ENCODE data around the gene HMG20A. TPM values are rescaled to one million over a fixed set of nuclear protein-coding genes. Genes with fewer than 3 reads are reported as not detected.

The HMG20A gene
- total and polyA plus RNA-seq, 2 of the 13 experiments (the other 11 are each of a cell fraction or from before 2014, with no cell fraction given) = 28.0 to 35.2 TPM

- no peaks in the 10 kb centered on the region for H3K36me3 ChIP-seq (replicated peaks in 1 of 2; ENCODE audit: control insufficient read depth in 1 of 2, insufficient read depth in 2 of 2, low read length in 2 of 2)
- peaks cover 88% of the 10 kb centered on the region for H3K4me1 ChIP-seq (ENCODE audit: insufficient read depth, low read length)
- no peaks in the 10 kb centered on the region for H4K20me1 ChIP-seq (ENCODE audit: insufficient read depth, low read length)
- no peaks in the 10 kb centered on the region for H3K79me2 ChIP-seq (ENCODE audit: insufficient read depth, low read length)
- H3K27me3 ChIP-seq (ENCODE audit: control insufficient read depth in 1 of 2, insufficient read depth in 2 of 2, low read length in 2 of 2) = no peaks in the 10 kb centered on the region
- H2AFZ ChIP-seq (ENCODE audit: low read length) = no peak overlapping the region
- CTCF ChIA-PET (ENCODE audit: low intra/inter-chr PET ratio, low total read pairs) = no interaction called here
- TF ChIP-seq CBX2 (IDR thresholded peaks at IDR 0.05; ENCODE audit: low read depth, low read length) (no peak), CBX2 (CRISPR knock-in tag; IDR thresholded peaks at IDR 0.05; ENCODE audit: low read depth) (no peak), ZNF839 (CRISPR knock-in tag; IDR thresholded peaks at IDR 0.05; ENCODE audit: borderline replicate concordance) (no peak), ZNF143 (CRISPR knock-in tag; IDR thresholded peaks at IDR 0.05) (no peak)
- TF ChIP-seq, protein P1, sequence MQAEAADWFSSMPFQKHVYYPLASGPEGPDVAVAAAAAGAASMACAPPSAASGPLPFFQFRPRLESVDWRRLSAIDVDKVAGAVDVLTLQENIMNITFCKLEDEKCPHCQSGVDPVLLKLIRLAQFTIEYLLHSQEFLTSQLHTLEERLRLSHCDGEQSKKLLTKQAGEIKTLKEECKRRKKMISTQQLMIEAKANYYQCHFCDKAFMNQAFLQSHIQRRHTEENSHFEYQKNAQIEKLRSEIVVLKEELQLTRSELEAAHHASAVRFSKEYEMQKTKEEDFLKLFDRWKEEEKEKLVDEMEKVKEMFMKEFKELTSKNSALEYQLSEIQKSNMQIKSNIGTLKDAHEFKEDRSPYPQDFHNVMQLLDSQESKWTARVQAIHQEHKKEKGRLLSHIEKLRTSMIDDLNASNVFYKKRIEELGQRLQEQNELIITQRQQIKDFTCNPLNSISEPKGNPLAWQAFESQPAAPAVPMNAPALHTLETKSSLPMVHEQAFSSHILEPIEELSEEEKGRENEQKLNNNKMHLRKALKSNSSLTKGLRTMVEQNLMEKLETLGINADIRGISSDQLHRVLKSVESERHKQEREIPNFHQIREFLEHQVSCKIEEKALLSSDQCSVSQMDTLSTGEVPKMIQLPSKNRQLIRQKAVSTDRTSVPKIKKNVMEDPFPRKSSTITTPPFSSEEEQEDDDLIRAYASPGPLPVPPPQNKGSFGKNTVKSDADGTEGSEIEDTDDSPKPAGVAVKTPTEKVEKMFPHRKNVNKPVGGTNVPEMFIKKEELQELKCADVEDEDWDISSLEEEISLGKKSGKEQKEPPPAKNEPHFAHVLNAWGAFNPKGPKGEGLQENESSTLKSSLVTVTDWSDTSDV (CRISPR knock-in tag; IDR thresholded peaks at IDR 0.05) = no peak
- TF ChIP-seq, protein P2, sequence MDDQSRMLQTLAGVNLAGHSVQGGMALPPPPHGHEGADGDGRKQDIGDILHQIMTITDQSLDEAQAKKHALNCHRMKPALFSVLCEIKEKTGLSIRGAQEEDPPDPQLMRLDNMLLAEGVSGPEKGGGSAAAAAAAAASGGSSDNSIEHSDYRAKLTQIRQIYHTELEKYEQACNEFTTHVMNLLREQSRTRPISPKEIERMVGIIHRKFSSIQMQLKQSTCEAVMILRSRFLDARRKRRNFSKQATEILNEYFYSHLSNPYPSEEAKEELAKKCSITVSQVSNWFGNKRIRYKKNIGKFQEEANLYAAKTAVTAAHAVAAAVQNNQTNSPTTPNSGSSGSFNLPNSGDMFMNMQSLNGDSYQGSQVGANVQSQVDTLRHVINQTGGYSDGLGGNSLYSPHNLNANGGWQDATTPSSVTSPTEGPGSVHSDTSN (CRISPR knock-in tag; IDR thresholded peaks at IDR 0.05; ENCODE audit: borderline replicate concordance) = no peak
- TF ChIP-seq, protein P3, sequence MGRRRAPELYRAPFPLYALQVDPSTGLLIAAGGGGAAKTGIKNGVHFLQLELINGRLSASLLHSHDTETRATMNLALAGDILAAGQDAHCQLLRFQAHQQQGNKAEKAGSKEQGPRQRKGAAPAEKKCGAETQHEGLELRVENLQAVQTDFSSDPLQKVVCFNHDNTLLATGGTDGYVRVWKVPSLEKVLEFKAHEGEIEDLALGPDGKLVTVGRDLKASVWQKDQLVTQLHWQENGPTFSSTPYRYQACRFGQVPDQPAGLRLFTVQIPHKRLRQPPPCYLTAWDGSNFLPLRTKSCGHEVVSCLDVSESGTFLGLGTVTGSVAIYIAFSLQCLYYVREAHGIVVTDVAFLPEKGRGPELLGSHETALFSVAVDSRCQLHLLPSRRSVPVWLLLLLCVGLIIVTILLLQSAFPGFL (CRISPR knock-in tag; IDR thresholded peaks at IDR 0.05) = no peak
- ATAC-seq (no peak), FAIRE-seq (no peak), DNase-seq (ENCODE audit: low spot score) (no peak)
- POLR2A ChIA-PET = interaction anchor here (1.2 to 2.9 kb wide), 4 partner anchors 10 to 37 kb away, joined by 4 to 19 read pairs (median 6); no protein-coding TSS in a partner anchor
- 84% methylated on average over 19 of the region's 20 CpGs for WGBS (ENCODE audit: low lambda C conversion rate)
- H3K4me2 ChIP-seq (ENCODE audit: low read depth, low read length) = no peak overlapping the region
- intact Hi-C loops (cut with micrococcal nuclease; ENCODE audit: unreplicated experiment) (no loop called here), in situ Hi-C loops (cut with HindIII; ENCODE audit: extremely low pct_ligation_motif_present, low pct_unique_long_range_greater_than_20kb) (no loop called here)
- no peaks in the 10 kb centered on the region for H3K9me3 ChIP-seq (ENCODE audit: low read length)
- BruUV-seq (replicated peaks) = no TSS peak
- no peak overlapping the region for H3K4me3 ChIP-seq (replicated peaks in 1 of 3; ENCODE audit: insufficient read depth in 1 of 3, low read depth in 2 of 3, low read length in 3 of 3)
- no peak overlapping the region for H3K27ac ChIP-seq (ENCODE audit: extremely low read length, insufficient read depth, low read length)
- H3K9ac ChIP-seq (ENCODE audit: insufficient read depth, low read depth, low read length) = no peak overlapping the region
Measured at GRCh38 chr15:77506311-77507142, 85.8 kb downstream of the HMG20A start.

Data from HepG2 (cell line).